PC-9 (cell line): Measurements from ENCODE around the gene MLEC.

Experiments
- CTCF ChIP-seq: fragments of 200-600 bp; sonication (generic); conservative IDR thresholded peaks from 2 replicates; pipeline ENCODE4 v1.6.1; 2017; ENCODE audit warnings: mixed run types, antibody characterized with exemption, mild to moderate bottlenecking, moderate library complexity
- EZH2 ChIP-seq: fragments of 200-600 bp; sonication (generic); IDR thresholded peaks from 2 replicates; pipeline ENCODE4 v1.8.0; 2017; ENCODE audit warnings: antibody characterized with exemption, low read depth

- no peak for TF ChIP-seq CTCF
- TF ChIP-seq EZH2, result no peak
These were observed 24.1 kb upstream of the MLEC start for GRCh38 chr12:120662879-120663278.
